Measurements from ENCODE around the gene CORT.

DNA sequence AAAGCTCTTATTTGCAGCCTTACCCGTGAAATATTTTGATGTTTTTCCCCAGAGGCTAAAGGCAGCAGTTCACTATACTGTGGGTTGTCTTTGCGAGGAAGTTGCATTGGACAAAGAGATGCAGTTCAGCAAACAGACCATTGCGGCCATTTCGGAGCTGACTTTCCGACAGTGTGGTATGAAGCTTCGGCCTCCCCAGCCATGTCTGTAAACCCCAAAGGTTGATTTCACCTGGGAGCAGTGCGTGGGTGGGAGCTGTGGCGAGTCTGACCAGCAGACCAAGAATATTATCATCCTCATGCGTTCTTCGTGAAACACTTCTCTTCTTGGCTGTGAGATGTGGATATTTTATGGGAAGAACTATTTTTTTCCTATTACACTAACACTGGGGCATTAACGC, 16.0 kb upstream of the CORT start:
- TF ChIP-seq, protein P1, sequence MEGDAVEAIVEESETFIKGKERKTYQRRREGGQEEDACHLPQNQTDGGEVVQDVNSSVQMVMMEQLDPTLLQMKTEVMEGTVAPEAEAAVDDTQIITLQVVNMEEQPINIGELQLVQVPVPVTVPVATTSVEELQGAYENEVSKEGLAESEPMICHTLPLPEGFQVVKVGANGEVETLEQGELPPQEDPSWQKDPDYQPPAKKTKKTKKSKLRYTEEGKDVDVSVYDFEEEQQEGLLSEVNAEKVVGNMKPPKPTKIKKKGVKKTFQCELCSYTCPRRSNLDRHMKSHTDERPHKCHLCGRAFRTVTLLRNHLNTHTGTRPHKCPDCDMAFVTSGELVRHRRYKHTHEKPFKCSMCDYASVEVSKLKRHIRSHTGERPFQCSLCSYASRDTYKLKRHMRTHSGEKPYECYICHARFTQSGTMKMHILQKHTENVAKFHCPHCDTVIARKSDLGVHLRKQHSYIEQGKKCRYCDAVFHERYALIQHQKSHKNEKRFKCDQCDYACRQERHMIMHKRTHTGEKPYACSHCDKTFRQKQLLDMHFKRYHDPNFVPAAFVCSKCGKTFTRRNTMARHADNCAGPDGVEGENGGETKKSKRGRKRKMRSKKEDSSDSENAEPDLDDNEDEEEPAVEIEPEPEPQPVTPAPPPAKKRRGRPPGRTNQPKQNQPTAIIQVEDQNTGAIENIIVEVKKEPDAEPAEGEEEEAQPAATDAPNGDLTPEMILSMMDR (IDR thresholded peaks at IDR 0.05) = no peak
- no peak for TF ChIP-seq EP300 (IDR thresholded peaks at IDR 0.05)
- TF ChIP-seq POLR2A (IDR thresholded peaks at IDR 0.05) = no peak
